ENCODE results near the gene KRI1.

Gene KRI1

DNA sequence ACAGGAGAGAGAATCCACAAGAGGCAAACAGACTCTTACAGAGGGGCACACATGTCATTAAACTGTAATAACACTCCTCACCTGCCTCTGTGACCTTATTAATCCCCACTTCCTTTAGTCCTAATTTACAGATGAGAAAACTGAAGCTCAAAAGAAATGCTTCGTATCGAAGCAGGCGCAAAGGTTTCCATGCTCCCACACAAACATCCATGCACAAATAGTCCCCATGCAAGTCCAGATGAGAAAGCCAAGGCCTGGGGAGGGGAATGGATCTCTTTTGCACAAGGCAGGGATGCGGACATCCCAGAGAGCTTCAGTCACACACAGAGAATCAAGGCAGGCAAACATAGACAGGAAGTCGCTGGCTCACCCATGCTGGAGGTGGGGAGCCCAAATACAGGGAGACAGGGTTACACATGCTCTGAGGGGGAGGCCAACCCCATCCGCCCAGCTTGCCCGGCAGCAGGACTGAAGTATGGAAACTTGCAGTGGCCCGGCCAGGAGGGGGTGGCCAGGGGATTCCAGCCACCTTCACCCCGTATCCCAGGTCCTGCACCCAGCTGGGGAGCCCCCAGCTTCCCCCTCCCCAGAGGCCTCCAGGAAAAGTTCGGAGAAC is 49.0 kb downstream of the KRI1 start:
- Histone ChIP-seq H3K27me3 (replicated peaks) (peaks cover 4% of the 10 kb centered on the region), H3K4me3 (ENCODE audit: low read depth, low read length) (peak overlapping the region; percentile 49)
- in situ Hi-C loops (cut with HindIII; ENCODE audit: low pct_ligation_motif_present, low sequenced_read_pairs): no loop called here

DNA sequence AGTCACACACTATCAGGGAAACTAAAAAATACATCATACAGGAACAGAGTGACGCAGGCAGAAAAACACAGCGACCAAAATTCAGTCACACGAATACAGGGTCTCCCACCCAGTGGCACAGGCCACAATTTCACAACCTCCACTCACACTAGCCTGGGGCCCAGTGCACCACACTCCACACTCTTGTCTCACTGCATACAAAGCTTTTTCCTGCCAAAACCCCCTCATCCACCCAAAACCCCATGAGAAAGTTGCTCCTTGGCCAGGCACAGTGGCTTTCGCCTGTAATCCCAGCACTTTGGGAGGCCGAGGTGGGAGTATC is 49.8 kb downstream of the KRI1 start:
- in situ Hi-C loops (cut with HindIII; ENCODE audit: low pct_ligation_motif_present, low sequenced_read_pairs): no loop called here
- no peak overlapping the region for H3K27ac ChIP-seq
- H3K36me3 ChIP-seq (replicated peaks): no peaks in the 10 kb centered on the region
- peaks cover 4% of the 10 kb centered on the region for H3K27me3 ChIP-seq (replicated peaks)
- DNase-seq: no peak
- no peak overlapping the region for H3K4me3 ChIP-seq (ENCODE audit: low read depth, low read length)
- TF ChIP-seq, protein P1, sequence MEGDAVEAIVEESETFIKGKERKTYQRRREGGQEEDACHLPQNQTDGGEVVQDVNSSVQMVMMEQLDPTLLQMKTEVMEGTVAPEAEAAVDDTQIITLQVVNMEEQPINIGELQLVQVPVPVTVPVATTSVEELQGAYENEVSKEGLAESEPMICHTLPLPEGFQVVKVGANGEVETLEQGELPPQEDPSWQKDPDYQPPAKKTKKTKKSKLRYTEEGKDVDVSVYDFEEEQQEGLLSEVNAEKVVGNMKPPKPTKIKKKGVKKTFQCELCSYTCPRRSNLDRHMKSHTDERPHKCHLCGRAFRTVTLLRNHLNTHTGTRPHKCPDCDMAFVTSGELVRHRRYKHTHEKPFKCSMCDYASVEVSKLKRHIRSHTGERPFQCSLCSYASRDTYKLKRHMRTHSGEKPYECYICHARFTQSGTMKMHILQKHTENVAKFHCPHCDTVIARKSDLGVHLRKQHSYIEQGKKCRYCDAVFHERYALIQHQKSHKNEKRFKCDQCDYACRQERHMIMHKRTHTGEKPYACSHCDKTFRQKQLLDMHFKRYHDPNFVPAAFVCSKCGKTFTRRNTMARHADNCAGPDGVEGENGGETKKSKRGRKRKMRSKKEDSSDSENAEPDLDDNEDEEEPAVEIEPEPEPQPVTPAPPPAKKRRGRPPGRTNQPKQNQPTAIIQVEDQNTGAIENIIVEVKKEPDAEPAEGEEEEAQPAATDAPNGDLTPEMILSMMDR (IDR thresholded peaks at IDR 0.05; ENCODE audit: low read depth, low read length, missing control alignments): no peak

More for the DNA sequence above, 49.0 kb downstream of the KRI1 start:
- H3K27ac ChIP-seq: no peak overlapping the region
- H3K36me3 ChIP-seq (replicated peaks): no peaks in the 10 kb centered on the region
- DNase-seq: peak; percentile 3
- TF ChIP-seq, protein P1 (IDR thresholded peaks at IDR 0.05; ENCODE audit: low read depth, low read length, missing control alignments): no peak

DNA sequence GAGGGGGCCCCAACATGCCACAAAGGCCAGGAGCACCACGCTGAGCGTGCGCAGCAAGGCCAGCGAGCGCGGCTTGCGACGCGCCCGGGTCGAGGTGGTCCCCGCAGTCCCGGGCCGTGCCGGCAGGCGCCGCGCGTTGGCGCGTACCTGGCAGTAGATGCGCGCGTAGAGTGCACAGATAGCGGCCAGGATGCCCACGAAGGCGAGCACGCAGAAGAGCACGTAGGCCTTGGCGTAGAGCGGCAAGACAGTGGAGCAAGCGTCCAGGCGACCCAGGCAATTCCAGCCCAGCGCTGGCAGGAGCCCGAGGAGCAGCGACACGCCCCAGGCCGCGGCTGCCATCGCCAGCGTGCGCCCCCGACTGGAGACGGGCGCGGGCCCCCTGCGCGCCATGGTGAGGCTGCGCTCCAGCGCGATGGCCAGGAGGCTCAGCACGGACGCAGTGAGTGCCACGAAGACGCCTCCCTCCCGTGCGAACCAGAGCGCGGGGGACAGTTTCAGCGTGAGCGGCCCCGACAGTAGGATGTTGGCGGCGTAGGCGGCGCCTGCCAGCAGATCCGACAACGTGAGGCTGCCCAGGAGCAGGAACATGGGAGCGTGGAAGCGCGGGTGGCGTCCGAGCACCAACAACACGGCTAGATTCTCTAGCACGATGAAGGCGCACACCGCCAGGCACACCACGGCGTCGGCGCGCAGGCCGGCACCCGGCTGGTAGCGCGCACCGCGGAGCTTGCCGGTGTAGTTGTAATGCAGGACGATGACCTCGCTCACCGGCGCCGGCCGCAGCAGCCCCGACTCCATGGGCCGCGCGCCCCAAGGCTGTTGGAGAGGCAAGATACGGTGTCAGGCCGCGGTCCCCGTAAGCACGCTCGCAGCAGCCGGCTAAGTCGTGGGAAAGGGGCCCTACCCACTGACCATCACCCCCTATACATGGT is 51.3 kb downstream of the KRI1 start:
- H3K4me3 ChIP-seq (ENCODE audit: low read depth, low read length): no peak overlapping the region
- H3K36me3 ChIP-seq (replicated peaks): no peaks in the 10 kb centered on the region
- H3K27me3 ChIP-seq (replicated peaks): peaks cover 4% of the 10 kb centered on the region
- DNase-seq: no peak
- in situ Hi-C loops (cut with HindIII; ENCODE audit: low pct_ligation_motif_present, low sequenced_read_pairs): no loop called here
- no peak overlapping the region for H3K27ac ChIP-seq
- TF ChIP-seq, protein P1 (IDR thresholded peaks at IDR 0.05; ENCODE audit: low read depth, low read length, missing control alignments): no peak

DNA sequence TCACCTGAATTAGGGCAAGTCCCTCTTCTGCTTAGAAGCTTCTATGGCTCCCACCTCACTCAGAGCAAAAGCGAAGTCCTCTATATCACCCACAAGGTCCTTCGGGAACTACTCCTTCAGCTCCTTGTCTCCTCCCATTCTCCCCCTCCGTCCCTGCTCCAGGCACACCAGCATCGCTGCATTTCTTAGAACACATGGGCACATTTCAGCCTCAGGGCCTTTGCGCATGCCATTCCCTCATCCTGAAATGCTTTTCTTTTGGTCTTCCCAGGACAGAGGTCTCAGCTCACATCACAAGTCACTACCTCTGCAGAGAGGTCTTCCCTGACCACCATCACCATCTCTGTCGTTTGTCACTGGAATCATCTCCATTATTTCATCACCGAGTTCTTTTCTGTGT is 52.6 kb downstream of the KRI1 start:
- Histone ChIP-seq H3K36me3 (replicated peaks) (no peaks in the 10 kb centered on the region), H3K27ac (no peak overlapping the region), H3K27me3 (replicated peaks) (no peaks in the 10 kb centered on the region), H3K4me3 (ENCODE audit: low read depth, low read length) (no peak overlapping the region)
- in situ Hi-C loops (cut with HindIII; ENCODE audit: low pct_ligation_motif_present, low sequenced_read_pairs): no loop called here
- TF ChIP-seq, protein P1 (IDR thresholded peaks at IDR 0.05; ENCODE audit: low read depth, low read length, missing control alignments): no peak
- no peak for DNase-seq

DNA sequence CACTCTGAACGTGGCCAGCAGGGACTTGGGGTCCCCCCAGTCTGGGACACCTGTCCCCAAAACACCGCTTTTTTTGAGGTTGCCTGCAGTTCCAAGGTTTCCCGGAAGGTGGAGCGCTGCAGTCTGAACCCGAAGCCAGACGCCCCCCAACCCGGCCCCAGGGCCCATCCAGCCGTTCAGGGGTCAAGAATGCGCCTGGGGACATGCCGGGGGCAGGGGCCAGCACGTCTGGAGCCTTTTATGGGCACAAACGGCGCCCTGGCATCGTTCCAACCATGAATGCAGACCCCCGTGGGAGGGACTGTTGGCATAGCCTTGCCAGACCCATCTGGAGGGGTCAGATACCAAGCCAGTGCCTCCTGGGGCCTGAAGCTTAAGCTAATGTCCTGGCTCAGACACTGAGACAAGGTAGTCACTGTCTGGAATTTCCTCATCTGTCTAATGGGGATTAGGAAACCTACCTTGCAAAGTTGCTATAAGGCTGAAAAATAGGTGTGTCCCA is 55.5 kb downstream of the KRI1 start:
- no peak for DNase-seq
- Histone ChIP-seq H3K27me3 (replicated peaks) (no peaks in the 10 kb centered on the region), H3K36me3 (replicated peaks) (no peaks in the 10 kb centered on the region), H3K27ac (no peak overlapping the region), H3K4me3 (ENCODE audit: low read depth, low read length) (no peak overlapping the region)
- in situ Hi-C loops (cut with HindIII; ENCODE audit: low pct_ligation_motif_present, low sequenced_read_pairs): no loop called here
- TF ChIP-seq, protein P1 (IDR thresholded peaks at IDR 0.05; ENCODE audit: low read depth, low read length, missing control alignments): peak; percentile 83

Data from brain microvascular endothelial cell (primary cell).